OCI-LY1 (cell line): Measurements from ENCODE around the gene C19orf85.

ENCODE experiments used
- H2AFZ ChIP-seq: fragments of 200-600 bp; sonication (generic), shearing (Covaris generic); 2 replicates; pipeline ENCODE4 v1.6.0; 2014; ENCODE audit warnings: antibody characterized with exemption, mild to moderate bottlenecking, low read length
- H3F3A ChIP-seq: fragments of 200-600 bp; sonication (generic), shearing (Covaris generic); 2 replicates; pipeline ENCODE4 v1.6.0; 2014; ENCODE audit warnings: mild to moderate bottlenecking, antibody characterized with exemption, low read length, moderate library complexity; ENCODE audit not compliant: insufficient read depth
- H3K27ac ChIP-seq: fragments of 200-600 bp; sonication (generic); 2 replicates; pipeline ENCODE4 v1.5.1; 2014; ENCODE audit warnings: low read length, mixed run types, mild to moderate bottlenecking, low read depth; ENCODE audit not compliant: poor library complexity, severe bottlenecking
- H3K27me3 ChIP-seq: fragments of 200-600 bp; sonication (generic); 2 replicates; pipeline ENCODE4 v1.6.0; 2014; ENCODE audit warnings: antibody characterized with exemption, mild to moderate bottlenecking, low read length, moderate library complexity; ENCODE audit not compliant: insufficient read depth
- H3K36me3 ChIP-seq: fragments of 200-600 bp; sonication (generic); 2 replicates; pipeline ENCODE4 v1.6.1; 2014; ENCODE audit warnings: mild to moderate bottlenecking, antibody characterized with exemption, low read length, moderate library complexity, mixed read lengths; ENCODE audit not compliant: insufficient read depth
- H3K4me1 ChIP-seq: fragments of 200-600 bp; sonication (generic); 2 replicates; pipeline ENCODE4 v1.5.1; 2014; ENCODE audit warnings: mild to moderate bottlenecking, low read length, moderate library complexity; ENCODE audit not compliant: insufficient read depth, severe bottlenecking
- H3K4me2 ChIP-seq: fragments of 200-600 bp; sonication (generic), shearing (Covaris generic); 2 replicates; pipeline ENCODE4 v1.6.1; 2014; ENCODE audit warnings: low read length
- H3K4me3 ChIP-seq: fragments of 200-600 bp; sonication (generic); 2 replicates; pipeline ENCODE4 v1.5.1; 2014; ENCODE audit warnings: low read length, low read depth, mild to moderate bottlenecking, mixed read lengths; ENCODE audit not compliant: poor library complexity, severe bottlenecking
- H3K79me2 ChIP-seq: fragments of 200-600 bp; shearing (Covaris generic); 2 replicates; pipeline ENCODE4 v1.6.1; 2016; ENCODE audit warnings: mixed run types, low read length, mixed read lengths; ENCODE audit not compliant: insufficient read depth
- H3K9ac ChIP-seq: fragments of 200-600 bp; sonication (generic), shearing (Covaris generic); 2 replicates; pipeline ENCODE4 v1.6.1; 2014; ENCODE audit warnings: mild to moderate bottlenecking, low read length, mixed read lengths
- H3K9me2 ChIP-seq: fragments of 200-600 bp; sonication (generic), shearing (Covaris generic); 2 replicates; pipeline ENCODE4 v1.6.1; 2014; ENCODE audit warnings: low read depth, mild to moderate bottlenecking, low read length, mixed read lengths
- H3K9me3 ChIP-seq: fragments of 200-600 bp; shearing (Covaris generic); 2 replicates; pipeline ENCODE4 v1.6.1; 2014; ENCODE audit warnings: low read length, mixed read lengths
- H4K20me1 ChIP-seq: fragments of 200-600 bp; sonication (generic), shearing (Covaris generic); 2 replicates; pipeline ENCODE4 v1.6.0; 2016; ENCODE audit warnings: mild to moderate bottlenecking, low read length; ENCODE audit not compliant: insufficient read depth
- EZH2 ChIP-seq: fragments of 200-600 bp; sonication (generic), shearing (Covaris generic); IDR thresholded peaks from 2 replicates; pipeline ENCODE4 v1.8.0; 2017; ENCODE audit warnings: borderline replicate concordance, mixed run types, mild to moderate bottlenecking, antibody characterized with exemption, low read length, moderate library complexity, mixed read lengths
- TF ChIP-seq, protein P1 (sequence below): fragments of 200-600 bp; sonication (generic), shearing (Covaris generic); IDR thresholded peaks from 2 replicates; pipeline ENCODE4 v1.5.1; 2017; ENCODE audit warnings: mild to moderate bottlenecking, antibody characterized with exemption, low read length, moderate library complexity, mixed read lengths

C19orf85 gene

DNA sequence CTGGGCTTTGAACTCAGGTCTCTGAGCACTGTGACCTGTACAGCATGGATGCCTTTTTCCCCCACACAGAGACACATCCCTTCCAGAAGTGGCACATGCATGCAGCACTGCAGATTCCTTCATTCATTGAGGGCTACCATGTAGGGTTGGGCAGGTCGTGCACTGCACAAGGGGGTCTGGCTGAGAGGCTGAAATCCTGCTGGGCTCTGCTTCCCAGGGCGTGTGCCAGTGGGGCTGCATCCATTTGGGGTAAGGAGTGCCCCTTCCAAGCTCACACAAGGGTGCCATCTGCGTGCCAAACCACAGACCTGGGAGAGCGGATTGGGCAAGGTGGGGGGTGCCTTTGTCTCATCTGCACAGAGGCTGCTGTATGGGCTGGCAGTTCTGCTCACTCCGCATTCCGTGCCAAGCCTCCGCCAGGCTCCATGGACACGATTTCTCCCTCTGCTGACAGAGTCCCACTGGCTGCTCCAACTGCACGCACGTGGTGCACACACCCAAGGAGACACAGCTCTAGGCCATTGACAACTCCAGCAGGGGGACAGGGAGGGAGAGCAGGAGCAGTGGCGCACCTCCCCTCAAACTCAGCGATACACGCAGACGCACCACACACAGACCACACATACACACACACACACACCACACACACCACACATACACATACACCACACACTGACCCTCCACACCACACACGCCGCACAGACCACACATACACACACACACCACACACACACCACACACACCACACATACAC lies 17.0 kb downstream of the C19orf85 start:
- Histone ChIP-seq H3K9me3 (no peaks in the 10 kb centered on the region), H3K4me2 (no peak overlapping the region), H2AFZ (no peak overlapping the region), H4K20me1 (no peaks in the 10 kb centered on the region), H3K79me2 (no peaks in the 10 kb centered on the region), H3K27ac (no peak overlapping the region), H3K9ac (no peak overlapping the region), H3K27me3 (no peaks in the 10 kb centered on the region; the same call in 1 of the 2 replicates), H3K9me2 (no peaks in the 10 kb centered on the region), H3F3A (no peaks in the 10 kb centered on the region), H3K4me1 (peaks cover 13% of the 10 kb centered on the region), H3K4me3 (no peak overlapping the region), H3K36me3 (no peaks in the 10 kb centered on the region)
- TF ChIP-seq, protein P1, sequence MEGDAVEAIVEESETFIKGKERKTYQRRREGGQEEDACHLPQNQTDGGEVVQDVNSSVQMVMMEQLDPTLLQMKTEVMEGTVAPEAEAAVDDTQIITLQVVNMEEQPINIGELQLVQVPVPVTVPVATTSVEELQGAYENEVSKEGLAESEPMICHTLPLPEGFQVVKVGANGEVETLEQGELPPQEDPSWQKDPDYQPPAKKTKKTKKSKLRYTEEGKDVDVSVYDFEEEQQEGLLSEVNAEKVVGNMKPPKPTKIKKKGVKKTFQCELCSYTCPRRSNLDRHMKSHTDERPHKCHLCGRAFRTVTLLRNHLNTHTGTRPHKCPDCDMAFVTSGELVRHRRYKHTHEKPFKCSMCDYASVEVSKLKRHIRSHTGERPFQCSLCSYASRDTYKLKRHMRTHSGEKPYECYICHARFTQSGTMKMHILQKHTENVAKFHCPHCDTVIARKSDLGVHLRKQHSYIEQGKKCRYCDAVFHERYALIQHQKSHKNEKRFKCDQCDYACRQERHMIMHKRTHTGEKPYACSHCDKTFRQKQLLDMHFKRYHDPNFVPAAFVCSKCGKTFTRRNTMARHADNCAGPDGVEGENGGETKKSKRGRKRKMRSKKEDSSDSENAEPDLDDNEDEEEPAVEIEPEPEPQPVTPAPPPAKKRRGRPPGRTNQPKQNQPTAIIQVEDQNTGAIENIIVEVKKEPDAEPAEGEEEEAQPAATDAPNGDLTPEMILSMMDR = no peak
- TF ChIP-seq EZH2 = no peak

- no peak overlapping the region for H3K9ac ChIP-seq
- no peaks in the 10 kb centered on the region for H3K9me2 ChIP-seq
- H3K36me3 ChIP-seq = no peaks in the 10 kb centered on the region
- H3K4me3 ChIP-seq = no peak overlapping the region
- no peaks in the 10 kb centered on the region for H4K20me1 ChIP-seq
- no peak overlapping the region for H3K4me2 ChIP-seq
- H3K79me2 ChIP-seq = no peaks in the 10 kb centered on the region
- H3K9me3 ChIP-seq = no peaks in the 10 kb centered on the region
- no peaks in the 10 kb centered on the region for H3K4me1 ChIP-seq
- no peak overlapping the region for H3K27ac ChIP-seq
- no peak overlapping the region for H2AFZ ChIP-seq
- H3K27me3 ChIP-seq = no peaks in the 10 kb centered on the region
- TF ChIP-seq, protein P1 = no peak
- TF ChIP-seq EZH2 = no peak
- H3F3A ChIP-seq = no peaks in the 10 kb centered on the region
These were observed 18.5 kb downstream of the C19orf85 start for GRCh38 chr19:55446060-55446459.

- H3K27ac ChIP-seq = no peak overlapping the region
- no peak overlapping the region for H3K9ac ChIP-seq
- H3K9me3 ChIP-seq = no peaks in the 10 kb centered on the region
- no peak overlapping the region for H3K4me3 ChIP-seq
- no peaks in the 10 kb centered on the region for H3K27me3 ChIP-seq
- no peak overlapping the region for H2AFZ ChIP-seq
- H3K79me2 ChIP-seq = no peaks in the 10 kb centered on the region
- TF ChIP-seq, protein P1 = no peak
- no peak for TF ChIP-seq EZH2
- no peaks in the 10 kb centered on the region for H3K4me1 ChIP-seq
- H3F3A ChIP-seq = no peaks in the 10 kb centered on the region
- no peak overlapping the region for H3K4me2 ChIP-seq
- no peaks in the 10 kb centered on the region for H4K20me1 ChIP-seq
- no peaks in the 10 kb centered on the region for H3K9me2 ChIP-seq
- no peaks in the 10 kb centered on the region for H3K36me3 ChIP-seq
These were observed 19.9 kb downstream of the C19orf85 start for GRCh38 chr19:55444646-55445045.
